ENCODE data around the gene HEBP1.

HEBP1 gene

DNA sequence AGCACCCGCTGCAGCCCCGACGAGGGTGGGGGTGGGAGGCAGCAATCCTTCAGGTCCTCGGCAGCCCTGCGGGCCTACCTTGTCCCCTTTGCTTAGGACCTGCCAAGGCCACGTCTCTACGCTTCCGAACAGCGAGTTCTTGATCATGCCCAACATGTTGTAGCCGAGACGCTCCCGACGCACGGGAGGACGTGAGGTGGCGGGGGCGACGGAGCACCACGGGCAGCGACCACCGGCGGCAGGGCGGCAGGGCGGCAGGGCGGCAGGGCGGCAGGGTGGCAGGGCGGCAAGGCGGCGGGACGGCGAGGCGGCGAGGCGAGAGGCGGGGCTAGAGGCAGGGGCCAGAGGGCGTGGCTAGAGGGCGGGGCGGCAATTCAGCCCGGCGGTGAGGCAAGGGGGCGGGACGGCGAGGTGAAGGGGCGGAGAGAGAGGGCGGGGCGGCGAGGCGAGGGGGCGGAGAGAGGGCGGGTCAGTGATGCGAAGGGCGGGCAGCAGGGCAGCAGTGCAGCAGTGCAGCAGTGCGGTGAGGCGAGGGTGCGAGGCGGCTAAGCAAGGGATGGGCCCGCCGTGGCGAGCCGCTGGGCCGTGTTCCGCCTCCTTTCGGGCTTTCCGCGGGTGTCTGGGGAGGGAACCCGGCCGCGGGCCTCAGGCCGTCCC is at the start of gene HEBP1:
Gene HEBP1 (minus strand): TSS at position 307 of the 657 bp plus-strand sequence. CDS start 151 bp downstream, at position 156.
- peak within 1 kb of the TSS; percentile 73 for H3K4me3 ChIP-seq (ENCODE audit: control insufficient read depth, low read depth, low read length)
- TF ChIP-seq, protein P1, sequence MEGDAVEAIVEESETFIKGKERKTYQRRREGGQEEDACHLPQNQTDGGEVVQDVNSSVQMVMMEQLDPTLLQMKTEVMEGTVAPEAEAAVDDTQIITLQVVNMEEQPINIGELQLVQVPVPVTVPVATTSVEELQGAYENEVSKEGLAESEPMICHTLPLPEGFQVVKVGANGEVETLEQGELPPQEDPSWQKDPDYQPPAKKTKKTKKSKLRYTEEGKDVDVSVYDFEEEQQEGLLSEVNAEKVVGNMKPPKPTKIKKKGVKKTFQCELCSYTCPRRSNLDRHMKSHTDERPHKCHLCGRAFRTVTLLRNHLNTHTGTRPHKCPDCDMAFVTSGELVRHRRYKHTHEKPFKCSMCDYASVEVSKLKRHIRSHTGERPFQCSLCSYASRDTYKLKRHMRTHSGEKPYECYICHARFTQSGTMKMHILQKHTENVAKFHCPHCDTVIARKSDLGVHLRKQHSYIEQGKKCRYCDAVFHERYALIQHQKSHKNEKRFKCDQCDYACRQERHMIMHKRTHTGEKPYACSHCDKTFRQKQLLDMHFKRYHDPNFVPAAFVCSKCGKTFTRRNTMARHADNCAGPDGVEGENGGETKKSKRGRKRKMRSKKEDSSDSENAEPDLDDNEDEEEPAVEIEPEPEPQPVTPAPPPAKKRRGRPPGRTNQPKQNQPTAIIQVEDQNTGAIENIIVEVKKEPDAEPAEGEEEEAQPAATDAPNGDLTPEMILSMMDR (IDR thresholded peaks at IDR 0.05; ENCODE audit: control insufficient read depth, insufficient read depth, low read depth, low read length, missing control alignments): no peak
- DNase-seq (ENCODE audit: low read depth): peak; percentile 44

- DNase-seq (ENCODE audit: low read depth): peak; percentile 2
These were observed 49.8 kb upstream of the HEBP1 start for GRCh38 chr12:13049816-13050215.

GRCh38 chr12:13046964-13047363 is 46.9 kb upstream of the HEBP1 start:
- TF ChIP-seq, protein P1 (IDR thresholded peaks at IDR 0.05; ENCODE audit: control insufficient read depth, insufficient read depth, low read depth, low read length, missing control alignments): no peak
- DNase-seq (ENCODE audit: low read depth): no peak

More at GRCh38 chr12:13049816-13050215, 49.8 kb upstream of the HEBP1 start:
- TF ChIP-seq, protein P1 (IDR thresholded peaks at IDR 0.05; ENCODE audit: control insufficient read depth, insufficient read depth, low read depth, low read length, missing control alignments): no peak
- no peak overlapping the region for H3K4me3 ChIP-seq (ENCODE audit: control insufficient read depth, low read depth, low read length)

DNA sequence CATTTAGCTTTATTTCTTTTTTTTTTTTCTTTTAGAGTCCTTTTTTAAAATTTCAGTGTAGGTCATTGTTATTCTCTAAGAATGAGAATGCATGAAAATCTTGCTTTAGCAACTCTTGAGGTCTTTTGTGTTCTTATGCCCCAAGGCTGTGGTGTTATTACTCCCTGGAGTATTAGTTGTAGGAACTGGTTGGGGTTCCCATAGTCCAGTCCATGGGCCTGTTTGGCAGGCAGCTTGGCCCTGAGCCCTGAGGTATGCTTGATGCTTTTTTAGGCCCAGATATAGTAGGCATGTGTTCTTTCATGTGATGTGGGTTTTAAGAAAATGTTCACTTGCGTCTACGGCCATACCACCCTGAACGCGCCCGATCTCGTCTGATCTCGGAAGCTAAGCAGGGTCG is 45.8 kb upstream of the HEBP1 start:
- no peak overlapping the region for H3K4me3 ChIP-seq (ENCODE audit: control insufficient read depth, low read depth, low read length)
- DNase-seq (ENCODE audit: low read depth): no peak
- TF ChIP-seq, protein P1 (IDR thresholded peaks at IDR 0.05; ENCODE audit: control insufficient read depth, insufficient read depth, low read depth, low read length, missing control alignments): no peak

More at GRCh38 chr12:13046964-13047363, 46.9 kb upstream of the HEBP1 start:
- no peak overlapping the region for H3K4me3 ChIP-seq (ENCODE audit: control insufficient read depth, low read depth, low read length)

DNA sequence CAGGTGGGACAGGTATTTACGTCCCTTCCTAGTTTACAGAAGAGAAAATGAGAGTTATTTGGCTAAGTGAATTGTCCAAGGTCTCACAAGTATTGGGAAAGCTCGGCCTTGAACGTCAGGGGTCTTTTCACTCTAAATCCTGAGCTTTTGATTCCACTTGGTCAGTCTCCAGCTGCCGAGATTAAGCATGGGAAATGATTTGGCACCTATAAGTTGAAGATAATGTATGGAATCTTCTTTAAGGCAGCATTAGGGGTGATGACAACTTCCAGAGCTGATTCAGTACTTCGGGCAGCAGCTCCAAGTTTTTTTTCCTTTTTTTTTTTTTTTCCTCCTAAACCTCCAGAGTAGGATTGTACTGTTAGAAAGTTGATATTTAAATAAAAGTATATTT is 44.8 kb upstream of the HEBP1 start:
- peak overlapping the region; percentile 71 for H3K4me3 ChIP-seq (ENCODE audit: control insufficient read depth, low read depth, low read length)
- TF ChIP-seq, protein P1 (IDR thresholded peaks at IDR 0.05; ENCODE audit: control insufficient read depth, insufficient read depth, low read depth, low read length, missing control alignments): no peak
- no peak for DNase-seq (ENCODE audit: low read depth)

DNA sequence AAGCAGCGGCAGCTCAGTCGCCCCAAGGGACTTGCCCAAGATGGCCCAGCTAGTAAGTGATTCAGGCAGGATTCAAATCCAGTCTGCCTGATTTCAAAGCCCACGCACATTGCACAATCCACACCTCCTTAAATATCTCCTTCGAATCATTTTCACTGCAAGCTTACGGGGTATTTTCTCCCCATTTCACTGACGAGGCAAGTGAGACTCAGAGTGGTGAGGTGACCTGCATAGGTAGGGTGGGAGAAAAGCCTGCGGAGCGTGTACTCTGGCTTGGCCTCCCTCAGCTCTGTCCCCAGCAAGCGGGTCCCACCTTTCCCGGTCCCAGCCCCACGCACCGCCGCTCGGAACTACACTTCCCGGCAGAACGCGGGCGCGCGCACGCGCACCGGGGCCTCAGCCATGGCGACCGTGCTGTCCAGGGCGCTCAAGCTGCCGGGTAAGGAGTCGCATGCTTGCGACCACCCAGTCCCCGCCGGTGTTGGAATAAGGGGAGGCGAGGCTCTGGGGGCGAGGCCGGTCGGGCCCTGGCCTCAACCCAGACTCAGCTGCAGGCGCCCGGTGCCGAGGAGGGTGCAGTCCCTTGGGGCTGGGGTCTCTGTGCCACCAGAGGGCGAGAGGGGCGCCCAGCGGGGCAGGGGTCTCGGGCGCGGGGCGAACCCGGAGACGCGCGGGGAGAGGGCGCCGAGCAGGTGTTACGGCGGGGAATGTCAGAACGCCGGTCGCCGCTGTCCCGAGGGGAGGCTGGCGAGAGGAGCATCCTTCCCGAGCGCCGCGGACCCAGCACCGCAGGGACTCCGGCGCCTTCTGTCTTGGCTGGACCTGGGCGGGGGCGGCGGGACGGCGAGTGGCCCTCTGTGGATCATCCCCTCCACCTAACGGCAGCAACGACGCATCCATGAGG is 44.2 kb upstream of the HEBP1 start, which contains the start of gene FAM234B:
Gene FAM234B (plus strand): TSS at position 380 of the 904 bp plus-strand sequence. CDS start 23 bp downstream, at position 403.
- TF ChIP-seq, protein P1 (IDR thresholded peaks at IDR 0.05; ENCODE audit: control insufficient read depth, insufficient read depth, low read depth, low read length, missing control alignments): no peak
- H3K4me3 ChIP-seq (ENCODE audit: control insufficient read depth, low read depth, low read length): peak within 1 kb of the TSS; percentile 71
- DNase-seq (ENCODE audit: low read depth): peak; percentile 4

All from AG09309 (cell line).